Measurements from ENCODE around the gene CLEC4M. TPM values are rescaled to one million over a fixed set of nuclear protein-coding genes. Genes with fewer than 3 reads are reported as not detected.

The CLEC4M gene
- 0.19 and 0.64 TPM in 2 replicates for total RNA-seq

GRCh38 chr19:7762719-7763293 lies at the start of gene CLEC4M:
CLEC4M (plus strand) TSS chr19:7763243; CDS start chr19:7763267, 24 bp downstream.
- no peak for DNase-seq (ENCODE audit: extremely low read depth, low read depth, low spot score)

- DNase-seq (ENCODE audit: extremely low read depth, low read depth, low spot score): no peak
Measured at GRCh38 chr19:7715671-7716070, 47.4 kb upstream of the CLEC4M start.

- DNase-seq (ENCODE audit: extremely low read depth, low read depth, low spot score): no peak
Measured at GRCh38 chr19:7716762-7717161, 46.3 kb upstream of the CLEC4M start.

GRCh38 chr19:7718668-7719067 lies 44.4 kb upstream of the CLEC4M start:
- no peak for DNase-seq (ENCODE audit: extremely low read depth, low read depth, low spot score)

DNA sequence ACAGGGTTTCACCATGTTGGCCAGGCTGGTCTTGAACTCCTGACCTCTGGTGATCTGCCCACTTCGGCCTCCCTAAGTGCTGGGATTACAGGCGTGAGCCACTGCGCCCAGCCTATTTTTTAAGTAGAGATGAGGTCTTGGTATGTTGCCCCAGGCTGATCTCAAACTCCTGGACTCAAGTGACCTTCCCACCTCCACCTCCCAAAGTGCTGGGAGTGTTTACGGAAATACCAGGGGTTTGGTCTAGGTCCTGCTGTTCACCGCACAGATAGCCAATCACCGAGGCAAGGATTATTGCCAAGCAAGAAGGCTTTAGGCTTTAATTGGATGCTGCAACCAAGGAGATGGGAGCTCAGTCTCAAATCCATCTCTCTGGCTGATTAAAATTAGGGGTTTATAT lies 42.7 kb upstream of the CLEC4M start:
- DNase-seq (ENCODE audit: extremely low read depth, low read depth, low spot score): no peak

DNA sequence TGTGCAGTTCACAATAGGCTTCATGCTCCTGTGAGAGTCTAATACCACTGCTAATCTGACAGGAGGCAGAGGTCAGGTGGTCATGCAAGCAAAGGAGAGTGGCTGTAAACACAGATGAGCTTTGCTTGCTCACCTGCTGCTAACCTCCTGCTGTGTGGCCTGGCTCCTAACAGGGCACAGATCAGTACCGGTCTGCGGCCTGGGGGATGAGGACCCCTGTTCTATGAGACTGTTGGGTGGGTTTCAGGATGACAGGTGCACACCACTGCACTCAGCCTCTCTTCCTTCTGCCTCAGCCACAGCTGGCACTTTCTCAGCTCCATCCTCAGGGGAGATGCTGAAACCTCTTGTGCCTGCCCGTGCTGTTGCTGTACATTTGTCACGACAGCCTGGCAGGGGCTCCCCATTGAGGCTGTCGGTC lies 40.8 kb upstream of the CLEC4M start:
- DNase-seq (ENCODE audit: extremely low read depth, low read depth, low spot score): no peak

- DNase-seq (ENCODE audit: extremely low read depth, low read depth, low spot score): no peak
Measured at GRCh38 chr19:7725791-7726190, 37.3 kb upstream of the CLEC4M start.

DNA sequence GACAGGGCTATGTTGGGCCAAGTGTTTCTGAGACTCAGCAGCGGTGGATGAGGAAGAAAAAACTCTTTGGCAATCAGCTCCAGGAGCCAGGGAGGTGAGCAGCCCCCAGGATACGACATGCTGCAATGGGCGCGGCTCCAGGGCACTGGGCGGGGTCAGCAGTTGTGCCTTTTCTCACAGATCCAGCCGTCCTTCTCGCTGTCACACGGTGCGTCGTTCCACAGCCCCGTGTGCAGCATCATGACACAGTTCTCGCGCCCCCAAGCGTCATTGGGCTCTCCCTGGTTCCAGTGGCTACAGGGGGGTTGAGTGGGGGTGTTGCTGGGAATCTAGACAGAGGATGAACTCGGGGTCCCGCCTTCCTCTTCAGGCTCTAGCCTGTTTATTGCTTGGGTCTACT lies 33.8 kb upstream of the CLEC4M start:
- no peak for DNase-seq (ENCODE audit: extremely low read depth, low read depth, low spot score)

GRCh38 chr19:7729831-7730285 lies 33.2 kb upstream of the CLEC4M start:
- no peak for DNase-seq (ENCODE audit: extremely low read depth, low read depth, low spot score)

- DNase-seq (ENCODE audit: extremely low read depth, low read depth, low spot score): no peak
Measured at GRCh38 chr19:7730286-7731217, 32.5 kb upstream of the CLEC4M start.

GRCh38 chr19:7731218-7731595 lies 31.8 kb upstream of the CLEC4M start:
- no peak for DNase-seq (ENCODE audit: extremely low read depth, low read depth, low spot score)

DNA sequence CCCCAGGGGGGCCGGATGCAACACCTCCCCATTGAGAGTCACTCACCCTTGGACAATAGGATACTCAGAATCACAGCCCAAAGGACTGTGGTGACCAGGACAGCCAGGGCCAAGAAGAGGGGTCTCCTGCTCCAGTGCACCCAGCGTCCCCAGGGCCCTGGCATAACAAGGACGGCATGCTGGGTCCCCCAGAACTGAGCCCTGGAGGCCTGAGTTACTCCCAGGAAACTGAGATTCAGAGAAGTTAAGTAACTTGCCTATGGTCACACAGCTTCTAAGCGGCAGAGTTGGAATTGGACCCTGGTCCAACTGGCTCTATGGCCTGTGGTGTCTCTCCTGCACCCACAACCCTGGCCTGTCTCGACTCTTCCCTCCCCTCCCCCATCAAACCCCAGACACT lies 31.4 kb upstream of the CLEC4M start:
- DNase-seq (ENCODE audit: extremely low read depth, low read depth, low spot score): no peak

GRCh38 chr19:7732045-7732444 lies 31.0 kb upstream of the CLEC4M start, which contains the start of gene CLEC4G:
CLEC4G (minus strand) TSS chr19:7732110; CDS start chr19:7732102, 8 bp downstream.
- DNase-seq (ENCODE audit: extremely low read depth, low read depth, low spot score): no peak

DNA sequence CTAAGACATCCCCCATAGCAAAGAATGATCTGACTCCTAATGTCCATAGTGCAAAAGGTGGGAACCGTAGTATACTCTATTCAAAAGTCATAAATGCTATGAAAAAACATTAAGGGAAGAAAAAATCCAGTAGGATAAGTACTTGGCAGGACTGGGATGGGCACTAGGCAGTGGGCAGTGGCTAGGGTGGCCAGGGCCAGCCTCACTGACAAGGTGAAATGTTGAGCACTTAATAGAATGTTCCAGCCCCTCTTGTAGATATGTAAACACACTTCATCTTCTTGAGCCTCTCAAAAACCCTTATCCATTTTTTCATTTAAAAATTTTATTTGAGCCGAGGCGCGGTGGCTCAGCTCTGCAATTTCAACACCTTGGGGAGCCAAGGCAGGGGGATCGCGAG lies 29.7 kb upstream of the CLEC4M start:
- DNase-seq (ENCODE audit: extremely low read depth, low read depth, low spot score): no peak

DNA sequence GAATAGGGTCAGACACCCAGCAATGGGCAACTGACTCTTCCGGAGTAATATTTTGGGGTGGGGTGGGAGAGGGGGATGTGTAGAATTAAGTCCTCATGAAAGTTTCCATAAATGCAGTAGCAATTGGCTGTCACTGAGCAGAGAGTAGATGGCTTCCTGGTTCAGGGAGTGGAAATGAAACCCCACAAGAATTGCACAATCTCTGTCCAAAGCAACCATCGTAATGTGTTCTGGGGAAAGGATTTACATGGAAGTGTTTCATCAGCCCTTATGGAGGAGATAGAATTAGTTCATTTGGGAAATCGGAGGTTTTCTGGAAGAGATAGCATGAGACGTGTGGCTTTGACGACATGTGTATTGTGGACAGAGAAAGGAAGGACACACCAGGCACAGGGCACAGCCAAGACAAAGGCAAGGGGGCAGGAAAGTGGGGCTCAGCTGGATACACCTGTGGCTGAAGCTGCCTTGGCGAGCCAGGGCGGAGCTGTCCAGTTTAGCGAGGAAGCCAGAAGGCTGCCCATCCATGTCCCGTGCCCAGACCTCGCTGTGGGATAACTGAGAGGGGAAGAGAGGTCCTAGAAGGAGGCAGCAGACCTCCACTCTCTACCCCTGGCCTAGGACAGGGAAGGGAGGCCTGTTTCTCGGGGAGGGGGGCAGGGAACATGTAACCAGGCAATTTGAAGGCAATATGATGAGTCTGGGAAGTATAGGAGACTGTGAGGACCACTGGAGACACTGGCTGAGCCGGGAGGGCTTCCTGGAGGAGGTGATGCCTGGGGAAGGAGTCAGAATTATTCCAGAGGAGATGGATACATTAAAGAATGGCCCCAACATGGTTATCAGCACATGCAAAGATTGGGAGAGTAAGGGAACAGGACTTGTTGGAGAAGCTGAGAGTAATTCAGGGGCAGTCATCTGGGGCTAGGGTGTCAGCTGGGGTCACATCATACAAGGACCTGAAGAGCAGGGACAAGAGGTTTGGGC lies 28.5 kb upstream of the CLEC4M start:
- DNase-seq (ENCODE audit: extremely low read depth, low read depth, low spot score): no peak

- no peak for DNase-seq (ENCODE audit: extremely low read depth, low read depth, low spot score)
Measured at GRCh38 chr19:7736148-7736547, 26.9 kb upstream of the CLEC4M start.

DNA sequence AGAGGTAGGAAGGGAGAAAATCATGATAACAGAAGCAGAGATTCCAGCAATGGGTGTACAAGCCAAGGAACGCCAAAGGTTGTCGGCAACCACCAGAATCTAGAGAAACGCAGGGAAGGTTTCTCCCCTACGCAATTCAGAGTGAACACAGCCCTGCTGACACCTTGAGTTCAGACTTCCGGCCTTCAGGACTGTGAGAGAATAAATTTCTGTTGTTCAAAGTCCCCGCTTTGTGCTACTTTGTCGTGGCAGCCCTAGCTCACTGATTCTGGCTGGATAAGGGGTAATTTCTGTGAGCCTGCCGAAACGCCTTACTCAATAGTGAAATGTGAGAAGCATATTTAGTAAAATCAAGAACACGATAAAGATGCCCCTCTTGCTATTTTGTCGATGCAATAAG lies 25.8 kb upstream of the CLEC4M start:
- no peak for DNase-seq (ENCODE audit: extremely low read depth, low read depth, low spot score)

DNA sequence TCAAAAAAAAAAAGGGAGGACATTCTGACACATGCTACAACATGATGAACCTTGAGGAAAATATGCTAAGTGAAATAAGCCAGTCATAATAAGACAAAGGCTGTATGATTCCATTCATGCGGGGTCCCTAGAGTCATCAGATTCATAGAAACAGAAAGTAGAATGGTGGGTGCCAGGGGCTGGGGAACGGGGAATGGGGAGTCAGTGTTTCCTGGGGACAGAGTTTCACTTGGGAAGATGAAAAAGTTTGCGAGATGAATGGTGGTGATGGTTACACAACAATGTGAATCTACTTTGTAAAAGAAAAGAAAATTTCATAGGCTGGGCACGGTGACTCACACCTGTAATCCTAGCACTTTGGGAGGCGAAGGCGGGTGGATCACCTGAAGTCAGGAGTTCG lies 25.0 kb upstream of the CLEC4M start:
- DNase-seq (ENCODE audit: extremely low read depth, low read depth, low spot score): no peak

DNA sequence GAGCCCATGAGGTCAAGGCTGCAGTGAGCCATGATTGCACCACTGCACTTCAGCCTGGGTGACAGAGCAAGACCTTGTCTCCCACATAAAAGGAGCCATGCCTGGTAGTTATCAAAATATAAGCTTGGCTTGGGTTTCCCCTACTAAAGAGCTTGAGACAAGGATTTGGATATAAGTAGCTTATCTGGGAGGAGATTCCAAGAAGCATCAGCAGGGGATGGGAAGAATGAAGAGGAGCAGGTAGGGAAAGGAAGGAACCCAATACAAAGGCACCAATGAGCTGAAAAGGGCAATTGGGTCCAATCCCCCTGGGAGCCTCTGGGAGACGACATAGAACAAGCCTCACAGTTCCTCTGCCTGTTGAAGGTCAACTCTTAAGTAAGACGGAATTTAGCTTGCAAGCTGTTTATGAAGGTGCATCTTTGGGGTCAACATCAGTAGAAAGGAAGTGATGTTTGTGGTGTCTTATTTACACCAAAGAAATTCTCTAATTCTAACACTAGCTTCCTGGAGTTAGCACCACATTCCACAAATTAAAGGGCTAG lies 23.8 kb upstream of the CLEC4M start:
- no peak for DNase-seq (ENCODE audit: extremely low read depth, low read depth, low spot score)

GRCh38 chr19:7739801-7740681 lies 23.0 kb upstream of the CLEC4M start:
- DNase-seq (ENCODE audit: extremely low read depth, low read depth, low spot score): no peak

All from glomerular endothelial cell (primary cell).